ENCODE results near the gene PPP1R7.

DNA sequence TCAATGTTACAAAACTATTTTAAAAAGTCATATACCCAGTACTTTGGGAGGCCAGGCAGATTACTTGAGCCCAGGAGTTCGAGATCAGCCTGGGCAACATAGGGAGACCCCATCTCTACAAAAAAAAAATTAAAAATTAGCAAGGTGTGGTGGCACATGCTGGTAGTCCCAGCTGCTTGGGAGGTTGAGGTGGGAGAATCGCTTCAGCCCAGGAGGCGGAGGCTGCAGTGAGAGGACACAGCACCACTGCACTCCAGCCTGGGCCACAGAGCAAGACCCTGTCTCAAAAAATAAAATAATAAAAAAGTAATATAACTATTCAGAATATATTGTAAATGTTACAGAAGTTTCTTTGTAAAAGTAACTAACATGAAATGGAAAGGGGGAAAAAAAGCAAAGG lies 2.9 kb upstream of the PPP1R7 start:
- TF ChIP-seq RAD21 (IDR thresholded peaks at IDR 0.05; ENCODE audit: low read depth) = no peak
- TF ChIP-seq, protein P1, sequence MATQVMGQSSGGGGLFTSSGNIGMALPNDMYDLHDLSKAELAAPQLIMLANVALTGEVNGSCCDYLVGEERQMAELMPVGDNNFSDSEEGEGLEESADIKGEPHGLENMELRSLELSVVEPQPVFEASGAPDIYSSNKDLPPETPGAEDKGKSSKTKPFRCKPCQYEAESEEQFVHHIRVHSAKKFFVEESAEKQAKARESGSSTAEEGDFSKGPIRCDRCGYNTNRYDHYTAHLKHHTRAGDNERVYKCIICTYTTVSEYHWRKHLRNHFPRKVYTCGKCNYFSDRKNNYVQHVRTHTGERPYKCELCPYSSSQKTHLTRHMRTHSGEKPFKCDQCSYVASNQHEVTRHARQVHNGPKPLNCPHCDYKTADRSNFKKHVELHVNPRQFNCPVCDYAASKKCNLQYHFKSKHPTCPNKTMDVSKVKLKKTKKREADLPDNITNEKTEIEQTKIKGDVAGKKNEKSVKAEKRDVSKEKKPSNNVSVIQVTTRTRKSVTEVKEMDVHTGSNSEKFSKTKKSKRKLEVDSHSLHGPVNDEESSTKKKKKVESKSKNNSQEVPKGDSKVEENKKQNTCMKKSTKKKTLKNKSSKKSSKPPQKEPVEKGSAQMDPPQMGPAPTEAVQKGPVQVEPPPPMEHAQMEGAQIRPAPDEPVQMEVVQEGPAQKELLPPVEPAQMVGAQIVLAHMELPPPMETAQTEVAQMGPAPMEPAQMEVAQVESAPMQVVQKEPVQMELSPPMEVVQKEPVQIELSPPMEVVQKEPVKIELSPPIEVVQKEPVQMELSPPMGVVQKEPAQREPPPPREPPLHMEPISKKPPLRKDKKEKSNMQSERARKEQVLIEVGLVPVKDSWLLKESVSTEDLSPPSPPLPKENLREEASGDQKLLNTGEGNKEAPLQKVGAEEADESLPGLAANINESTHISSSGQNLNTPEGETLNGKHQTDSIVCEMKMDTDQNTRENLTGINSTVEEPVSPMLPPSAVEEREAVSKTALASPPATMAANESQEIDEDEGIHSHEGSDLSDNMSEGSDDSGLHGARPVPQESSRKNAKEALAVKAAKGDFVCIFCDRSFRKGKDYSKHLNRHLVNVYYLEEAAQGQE (IDR thresholded peaks at IDR 0.05; ENCODE audit: low read depth) = no peak
- TF ChIP-seq EP300 (IDR thresholded peaks at IDR 0.05; ENCODE audit: borderline replicate concordance) = no peak
- no peak for TF ChIP-seq YY1 (IDR thresholded peaks at IDR 0.05; ENCODE audit: low read depth)
- TF ChIP-seq TAF1 (IDR thresholded peaks at IDR 0.05; ENCODE audit: low read depth) = no peak

Measured in Ishikawa (cell line).